ENCODE data around the gene DCLK3. TPM values are rescaled to one million over a fixed set of nuclear protein-coding genes. Genes with fewer than 3 reads are reported as not detected.

The DCLK3 gene
- total and polyA plus RNA-seq, 5 experiments from 2014 or later = not detected

DNA sequence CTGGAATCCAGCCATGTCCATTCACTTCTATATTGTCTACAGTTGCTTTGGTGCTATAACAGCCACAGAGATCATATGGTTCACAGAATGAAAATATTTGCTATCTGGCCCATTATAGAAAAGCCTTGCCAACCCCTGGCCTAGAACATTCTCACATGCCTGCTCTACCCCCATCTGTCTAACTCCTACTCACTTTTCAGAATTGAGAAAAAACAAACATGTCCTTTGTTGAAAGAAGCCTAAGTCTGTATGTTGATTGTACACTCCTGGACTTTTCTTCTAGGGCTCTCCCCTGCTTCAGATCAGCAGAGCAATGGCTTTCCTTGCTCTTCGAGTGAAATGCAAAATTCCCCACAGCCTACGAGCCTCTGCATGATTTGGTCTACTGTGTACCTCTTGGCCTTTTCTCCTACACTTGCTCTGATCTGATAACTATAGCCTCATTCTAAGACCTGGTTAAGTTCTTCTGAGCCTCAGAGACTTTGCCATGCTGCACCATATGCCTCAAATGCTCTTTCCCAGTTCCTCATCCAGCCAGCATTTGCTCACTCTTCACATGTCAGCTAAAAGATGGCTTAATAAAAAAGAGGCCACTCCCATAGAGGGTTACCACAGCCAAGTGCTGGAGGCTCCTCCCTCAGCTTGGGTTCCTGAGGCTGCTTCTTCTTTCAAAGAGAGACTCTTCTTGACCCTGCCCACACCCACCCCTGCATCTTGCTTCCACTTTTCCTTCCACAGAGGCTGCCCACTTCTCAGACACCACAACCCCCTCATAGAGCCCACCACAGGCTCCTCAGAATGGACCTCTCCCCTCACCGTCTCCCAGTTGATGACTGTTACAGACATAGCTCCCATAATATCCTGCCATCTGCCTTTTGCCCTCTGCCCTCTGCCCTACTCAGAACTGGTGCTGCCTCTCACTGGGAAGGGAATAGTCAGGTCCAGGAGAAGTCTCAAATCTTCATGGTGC lies 22.9 kb upstream of the DCLK3 start:
- H3K9me3 Mint-ChIP-seq = no peaks in the 10 kb centered on the region
- H3K4me3 Mint-ChIP-seq = no peak overlapping the region
- peaks cover 0 to 18% (median 0%) of the 10 kb centered on the region in 5 donors for H3K27me3 Mint-ChIP-seq
- H3K36me3 Mint-ChIP-seq = no peaks in the 10 kb centered on the region
- ATAC-seq = peak in 1 of 2 donors; percentile 18
- DNase-seq = no peak
- POLR2A ChIA-PET = no interaction called here
- no peaks in the 10 kb centered on the region for H3K4me1 Mint-ChIP-seq
- no peak overlapping the region for H3K27ac Mint-ChIP-seq

DNA sequence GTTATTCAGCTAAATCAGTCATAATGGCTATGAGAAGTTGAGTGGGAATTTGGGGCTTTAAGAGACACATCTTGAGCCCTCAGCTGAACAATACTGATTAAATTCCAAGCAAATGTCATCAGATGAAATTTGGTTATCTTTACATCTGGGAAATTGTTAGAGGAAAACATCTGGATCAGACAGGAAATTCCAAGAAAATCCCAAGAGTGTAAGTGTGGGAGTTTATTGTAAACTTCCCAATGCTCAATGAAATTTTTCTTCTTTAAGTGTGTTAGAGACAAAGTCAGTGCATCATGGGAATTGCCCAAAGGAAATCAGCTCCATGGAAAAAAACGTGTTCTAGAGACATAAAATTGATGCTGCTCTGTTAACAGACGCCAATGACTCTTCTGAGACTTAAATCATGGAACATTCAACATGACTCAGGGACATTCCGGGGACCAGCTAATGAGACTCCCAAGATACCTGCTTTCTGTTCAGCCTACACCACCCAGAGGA lies 19.8 kb upstream of the DCLK3 start:
- Mint-ChIP-seq H3K27me3 (peaks cover 0 to 4% (median 0%) of the 10 kb centered on the region in 5 donors), H3K4me3 (no peak overlapping the region), H3K4me1 (no peaks in the 10 kb centered on the region), H3K36me3 (no peaks in the 10 kb centered on the region), H3K27ac (no peak overlapping the region), H3K9me3 (peaks cover 0 to 5% (median 0%) of the 10 kb centered on the region in 9 donors)
- DNase-seq (no peak), ATAC-seq (no peak)
- POLR2A ChIA-PET = no interaction called here

DNA sequence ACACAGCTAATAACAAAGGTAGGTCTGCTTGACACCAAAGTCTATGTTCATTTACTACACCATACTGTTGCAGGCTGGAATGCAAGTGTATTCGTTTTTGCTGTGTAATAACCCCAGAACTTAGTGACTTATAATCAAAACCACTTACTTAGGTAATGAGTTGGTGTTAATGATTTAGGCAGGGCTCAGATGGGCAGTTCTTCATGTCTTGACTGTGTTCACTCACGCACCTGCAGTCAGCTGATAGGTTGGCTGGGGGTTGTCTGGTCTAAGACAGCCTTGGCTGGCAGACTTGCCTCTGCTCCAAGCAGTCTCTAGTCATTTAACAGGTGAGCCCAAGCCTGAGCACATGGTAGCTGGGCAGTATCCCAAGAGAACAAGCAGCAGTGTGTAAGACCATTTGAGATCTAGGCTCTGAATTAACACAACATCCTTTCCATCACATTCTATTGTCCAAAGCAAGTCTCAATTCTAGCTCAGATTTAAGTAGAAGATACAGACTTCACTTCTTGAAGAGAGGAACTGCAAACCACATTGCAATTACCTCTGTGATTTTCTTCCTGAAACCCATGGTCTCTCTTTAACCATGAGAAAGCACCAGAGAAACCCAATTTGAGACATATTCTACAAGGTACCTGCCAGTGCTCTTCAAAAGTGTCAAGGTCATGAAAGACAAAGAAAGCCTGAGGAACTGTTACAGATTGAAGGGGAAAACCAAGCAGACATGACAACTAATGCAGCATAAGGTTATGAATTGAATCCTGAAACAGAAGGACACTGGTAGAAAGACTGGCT lies 13.3 kb upstream of the DCLK3 start:
- H3K36me3 Mint-ChIP-seq = no peaks in the 10 kb centered on the region
- ATAC-seq = no peak
- DNase-seq = no peak
- POLR2A ChIA-PET = no interaction called here
- H3K27ac Mint-ChIP-seq = no peak overlapping the region
- H3K4me3 Mint-ChIP-seq = no peak overlapping the region
- no peaks in the 10 kb centered on the region for H3K4me1 Mint-ChIP-seq
- H3K27me3 Mint-ChIP-seq = peaks cover 0 to 4% (median 0%) of the 10 kb centered on the region in 5 donors
- peaks cover 0 to 5% (median 0%) of the 10 kb centered on the region in 9 donors for H3K9me3 Mint-ChIP-seq

DNA sequence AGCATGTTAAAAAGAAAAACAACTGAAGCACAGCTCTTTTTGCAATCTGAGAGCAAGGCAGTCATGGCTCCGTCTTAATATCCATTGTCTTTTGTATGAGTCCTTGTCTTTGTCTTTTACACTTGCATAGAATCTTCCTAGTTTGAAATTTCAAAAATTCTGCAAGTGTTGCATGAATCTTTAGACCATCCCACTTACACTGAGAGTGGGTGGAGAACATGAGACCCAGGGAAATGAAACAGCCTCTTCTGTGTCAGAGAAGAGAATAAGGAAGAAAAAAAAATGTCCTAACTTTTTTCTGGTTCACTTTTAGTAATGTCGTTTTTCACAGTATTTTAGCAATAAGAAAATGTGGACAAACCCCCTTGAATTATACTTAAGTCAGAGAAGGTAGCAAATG lies 12.1 kb upstream of the DCLK3 start:
- H3K9me3 Mint-ChIP-seq = peaks cover 0 to 5% (median 0%) of the 10 kb centered on the region in 9 donors

DNA sequence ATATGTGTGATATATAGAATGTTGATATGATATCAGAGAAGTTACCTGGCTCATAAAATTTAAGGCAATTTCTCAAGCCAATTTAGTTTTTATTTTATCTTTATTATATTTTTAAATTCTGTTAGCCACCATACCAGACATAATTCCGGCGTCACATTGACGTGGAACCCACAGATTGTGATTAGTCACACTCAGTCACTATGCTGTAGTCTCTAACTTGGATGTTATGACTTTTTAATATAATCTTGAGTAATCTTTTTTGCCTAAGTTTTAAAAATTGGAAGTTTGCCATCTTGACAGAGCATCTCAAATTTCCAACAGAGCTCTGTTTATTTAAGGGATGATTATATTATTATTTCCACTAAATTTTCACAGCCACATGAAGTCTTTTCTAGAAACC lies 9.7 kb upstream of the DCLK3 start:
- ATAC-seq = no peak
- H3K9me3 Mint-ChIP-seq = no peaks in the 10 kb centered on the region
- no peaks in the 10 kb centered on the region for H3K4me1 Mint-ChIP-seq
- POLR2A ChIA-PET = no interaction called here
- H3K27me3 Mint-ChIP-seq = peaks cover 7 to 24% (median 10%) of the 10 kb centered on the region in 5 donors
- DNase-seq = no peak
- no peaks in the 10 kb centered on the region for H3K36me3 Mint-ChIP-seq
- no peak overlapping the region for H3K4me3 Mint-ChIP-seq
- H3K27ac Mint-ChIP-seq = no peak overlapping the region

More for the DNA sequence above, 12.1 kb upstream of the DCLK3 start:
- Mint-ChIP-seq H3K27ac (peak overlapping the region in 1 of 10 donors; percentile 60), H3K27me3 (peaks cover 0 to 7% (median 2%) of the 10 kb centered on the region in 5 donors), H3K36me3 (no peaks in the 10 kb centered on the region), H3K4me1 (no peaks in the 10 kb centered on the region), H3K4me3 (no peak overlapping the region)
- DNase-seq = no peak
- POLR2A ChIA-PET = no interaction called here
- no peak for ATAC-seq

DNA sequence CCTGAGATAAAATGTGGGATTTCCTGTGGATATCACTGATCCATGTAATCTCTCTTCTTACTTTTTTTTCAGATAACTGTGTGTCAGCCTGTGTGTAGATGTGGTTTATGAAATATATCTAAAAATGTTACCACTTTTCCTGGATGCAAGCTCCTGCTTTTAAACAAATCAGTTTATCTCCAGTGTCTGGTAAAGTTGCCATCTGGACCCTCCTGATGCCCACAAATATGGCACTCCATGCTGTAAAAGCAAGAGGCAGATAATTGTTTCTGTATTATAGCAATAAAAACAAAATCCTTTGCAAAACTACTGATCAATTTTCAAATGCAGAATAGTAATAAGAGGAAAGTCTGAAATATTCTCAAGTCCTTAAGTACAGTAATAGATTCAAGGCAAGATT lies 7.6 kb upstream of the DCLK3 start:
- POLR2A ChIA-PET = no interaction called here
- no peaks in the 10 kb centered on the region for H3K4me1 Mint-ChIP-seq
- H3K36me3 Mint-ChIP-seq = no peaks in the 10 kb centered on the region
- no peak overlapping the region for H3K4me3 Mint-ChIP-seq
- DNase-seq = no peak
- no peak for ATAC-seq
- no peak overlapping the region for H3K27ac Mint-ChIP-seq
- peaks cover 18 to 44% (median 24%) of the 10 kb centered on the region in 5 donors for H3K27me3 Mint-ChIP-seq
- no peaks in the 10 kb centered on the region for H3K9me3 Mint-ChIP-seq

DNA sequence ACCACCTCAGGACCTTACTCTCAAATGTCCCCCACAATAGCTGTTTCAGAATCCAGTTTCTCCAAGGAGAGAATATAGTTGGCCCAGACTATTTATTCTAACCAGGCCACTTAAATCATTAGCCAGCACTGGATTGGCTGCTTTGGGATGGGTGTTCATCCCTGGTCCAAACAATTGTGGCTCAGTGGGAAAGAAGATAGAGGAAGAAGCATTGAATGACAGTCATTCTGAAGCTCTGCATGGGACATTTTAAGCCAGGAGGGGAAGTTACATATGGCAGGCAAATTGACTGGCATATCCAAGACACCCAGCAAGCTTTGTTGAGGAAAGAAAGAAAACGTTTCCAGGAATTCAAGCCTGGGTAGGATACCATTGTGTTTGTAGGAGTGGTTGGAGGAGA lies 5.6 kb upstream of the DCLK3 start:
- no peak for DNase-seq
- Mint-ChIP-seq H3K36me3 (peaks cover 0 to 6% (median 0%) of the 10 kb centered on the region in 3 donors), H3K9me3 (no peaks in the 10 kb centered on the region), H3K4me1 (peaks cover 0 to 5% (median 2%) of the 10 kb centered on the region in 4 donors), H3K27ac (peak overlapping the region in 1 of 10 donors; percentile 18), H3K27me3 (peaks cover 25 to 61% (median 41%) of the 10 kb centered on the region in 5 donors), H3K4me3 (no peak overlapping the region)
- no peak for ATAC-seq
- POLR2A ChIA-PET = no interaction called here

DNA sequence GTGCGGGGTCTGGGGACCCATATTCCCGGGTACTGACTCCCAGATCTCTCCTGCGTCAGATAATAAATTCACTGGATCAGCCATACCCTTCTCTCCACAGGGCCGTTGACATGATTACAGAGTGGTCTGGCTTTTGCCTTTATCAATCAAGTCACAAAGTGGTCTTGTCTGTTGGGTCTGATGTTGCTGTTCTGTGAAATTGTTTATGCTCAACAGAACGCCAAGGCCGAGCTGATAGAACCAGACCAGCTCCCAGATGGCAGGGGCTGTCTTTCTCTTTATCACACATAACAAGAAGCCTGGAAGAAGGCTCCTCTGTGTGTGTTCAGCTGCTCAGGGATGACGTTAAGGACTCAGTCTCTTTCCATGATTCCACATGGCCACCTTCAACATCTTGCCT lies 751 bp upstream of the DCLK3 start:
- H3K27me3 Mint-ChIP-seq = peaks cover 45 to 85% (median 61%) of the 10 kb centered on the region in 5 donors
- H3K9me3 Mint-ChIP-seq = no peaks in the 10 kb centered on the region
- no peak overlapping the region for H3K27ac Mint-ChIP-seq
- peak overlapping the region in 9 of 10 donors; percentile 13 to 84 (median 42) for H3K4me3 Mint-ChIP-seq
- peaks cover 0 to 9% (median 0%) of the 10 kb centered on the region in 3 donors for H3K36me3 Mint-ChIP-seq
- POLR2A ChIA-PET = no interaction called here
- peaks cover 5 to 15% (median 8%) of the 10 kb centered on the region in 4 donors for H3K4me1 Mint-ChIP-seq
- DNase-seq (no peak), ATAC-seq (no peak)

DNA sequence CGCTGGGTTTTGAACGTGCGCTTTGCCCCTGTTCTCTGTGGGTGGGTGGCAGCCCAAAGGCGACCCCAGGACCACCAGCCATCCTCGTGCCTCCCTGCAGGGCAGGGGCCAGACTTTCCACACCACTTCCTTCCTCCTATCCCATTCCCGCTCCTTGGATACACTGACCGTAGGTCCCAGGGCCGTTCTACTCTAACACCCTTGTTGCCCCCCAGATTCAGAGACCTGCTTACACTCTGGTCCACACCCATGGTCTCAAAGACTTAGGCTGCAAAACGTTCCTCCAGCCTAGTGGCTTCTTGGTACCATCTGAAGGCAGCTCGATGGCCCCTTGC lies 318 bp upstream of the DCLK3 start:
- H3K27me3 Mint-ChIP-seq = peaks cover 46 to 85% (median 64%) of the 10 kb centered on the region in 5 donors
- ATAC-seq = no peak
- H3K36me3 Mint-ChIP-seq = peaks cover 0 to 9% (median 0%) of the 10 kb centered on the region in 3 donors
- no peak overlapping the region for H3K27ac Mint-ChIP-seq
- H3K4me3 Mint-ChIP-seq = peak overlapping the region in 9 of 10 donors; percentile 10 to 84 (median 42)
- POLR2A ChIA-PET = no interaction called here
- no peak for DNase-seq
- H3K9me3 Mint-ChIP-seq = no peaks in the 10 kb centered on the region
- H3K4me1 Mint-ChIP-seq = peaks cover 5 to 15% (median 8%) of the 10 kb centered on the region in 4 donors

DNA sequence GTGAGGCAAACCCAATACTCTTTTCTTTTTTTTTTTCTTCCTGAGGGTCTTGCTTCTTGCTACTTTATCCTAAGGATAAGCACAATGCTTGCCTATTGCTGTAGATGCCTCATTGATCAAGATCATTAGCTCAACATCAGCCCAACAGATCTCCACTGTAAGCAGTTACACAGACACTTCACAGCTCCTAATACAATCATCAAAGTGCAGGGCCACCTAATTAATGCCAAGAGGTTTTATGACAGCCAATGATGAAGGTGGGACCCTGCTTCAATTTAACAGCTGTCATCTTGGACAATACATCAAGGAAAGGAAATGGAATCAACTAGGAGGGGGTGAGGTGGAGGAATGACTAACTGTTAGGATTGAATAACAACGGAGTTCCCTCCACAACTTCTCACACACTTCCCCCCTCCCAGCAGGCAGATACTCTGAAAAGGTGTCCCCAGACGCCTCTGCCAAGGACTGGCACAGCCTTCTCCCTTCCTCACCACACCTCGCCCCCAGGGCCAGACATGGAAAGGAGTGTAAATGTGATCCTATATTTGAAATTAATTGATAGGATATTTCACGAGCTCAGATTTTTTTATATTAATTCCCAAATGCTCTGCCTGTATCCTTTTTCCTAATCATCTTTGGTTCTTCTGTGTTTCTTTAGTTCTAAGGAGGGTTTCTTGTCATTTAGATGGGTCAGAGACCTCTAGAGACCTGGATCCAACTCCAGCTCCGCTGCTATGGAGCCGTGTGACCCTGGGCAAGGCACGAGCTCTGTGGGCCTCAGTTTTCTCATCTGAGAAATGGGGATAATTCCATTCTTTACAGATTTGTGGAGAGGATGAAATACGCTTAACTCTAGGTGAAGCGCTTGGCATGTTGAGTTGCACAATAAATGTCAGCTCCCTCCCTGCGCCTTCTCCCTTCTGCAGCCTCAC lies 1.2 kb downstream of the DCLK3 start:
- ATAC-seq (no peak), DNase-seq (no peak)
- H3K4me1 Mint-ChIP-seq = peaks cover 5 to 15% (median 8%) of the 10 kb centered on the region in 4 donors
- H3K27me3 Mint-ChIP-seq = peaks cover 47 to 86% (median 65%) of the 10 kb centered on the region in 5 donors
- POLR2A ChIA-PET = no interaction called here
- H3K4me3 Mint-ChIP-seq = peak overlapping the region in 7 of 10 donors; percentile 20 to 54 (median 51)
- no peaks in the 10 kb centered on the region for H3K9me3 Mint-ChIP-seq
- peaks cover 0 to 9% (median 0%) of the 10 kb centered on the region in 3 donors for H3K36me3 Mint-ChIP-seq
- H3K27ac Mint-ChIP-seq = no peak overlapping the region

DNA sequence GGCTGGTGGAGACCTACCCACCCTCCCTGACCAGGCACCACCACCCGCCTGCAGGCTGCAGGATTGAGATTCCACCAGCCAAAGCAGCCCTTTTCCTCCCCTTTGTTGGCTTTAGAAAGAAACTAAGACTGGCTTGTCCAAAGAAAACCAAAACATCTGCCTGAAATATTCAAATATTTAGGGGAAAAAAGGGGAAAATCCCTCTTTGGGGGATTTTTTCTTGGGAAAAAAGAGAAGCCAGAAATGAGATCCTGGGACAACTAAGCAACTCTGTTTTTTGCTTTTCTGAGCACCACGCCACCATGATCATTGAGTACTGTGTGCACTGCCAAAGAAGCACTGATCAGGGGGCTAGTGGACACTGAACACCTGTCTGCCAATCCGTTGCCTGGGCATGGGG lies 2.6 kb downstream of the DCLK3 start:
- Mint-ChIP-seq H3K9me3 (no peaks in the 10 kb centered on the region), H3K27me3 (peaks cover 36 to 80% (median 59%) of the 10 kb centered on the region in 5 donors), H3K36me3 (peaks cover 0 to 9% (median 0%) of the 10 kb centered on the region in 3 donors), H3K27ac (no peak overlapping the region), H3K4me3 (no peak overlapping the region), H3K4me1 (peaks cover 7 to 15% (median 8%) of the 10 kb centered on the region in 4 donors)
- POLR2A ChIA-PET = no interaction called here
- ATAC-seq (no peak), DNase-seq (no peak)

DNA sequence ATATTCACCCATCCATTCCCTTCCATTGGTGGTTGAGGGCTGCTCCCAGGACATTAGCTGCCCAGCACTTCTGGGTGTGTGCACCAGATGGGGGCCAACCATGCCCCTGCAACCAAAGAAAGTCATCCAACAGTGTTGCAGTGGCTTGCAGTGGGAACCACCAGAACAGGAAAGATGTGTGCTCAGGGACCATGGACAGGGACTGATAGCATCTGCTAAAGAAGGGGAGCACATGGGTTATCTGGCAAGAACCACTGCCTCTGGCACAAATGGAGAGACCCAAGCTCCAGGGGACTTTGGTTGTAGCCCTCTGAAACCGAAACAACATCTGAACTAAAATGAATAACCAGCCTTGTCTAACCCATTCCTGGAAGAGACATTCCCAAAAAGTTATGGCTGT lies 8.1 kb downstream of the DCLK3 start:
- peaks cover 16 to 52% (median 25%) of the 10 kb centered on the region in 5 donors for H3K27me3 Mint-ChIP-seq
- H3K4me3 Mint-ChIP-seq = no peak overlapping the region
- POLR2A ChIA-PET = no interaction called here
- DNase-seq (no peak), ATAC-seq (no peak)
- H3K9me3 Mint-ChIP-seq = no peaks in the 10 kb centered on the region
- peaks cover 0 to 2% (median 0%) of the 10 kb centered on the region in 4 donors for H3K4me1 Mint-ChIP-seq
- H3K27ac Mint-ChIP-seq = no peak overlapping the region
- H3K36me3 Mint-ChIP-seq = no peaks in the 10 kb centered on the region

Data from naive thymus-derived CD8-positive, alpha-beta T cell (primary cell).